HepG2 (cell line): Measurements from ENCODE around the gene THRAP3. TPM values are rescaled to one million over a fixed set of nuclear protein-coding genes. Genes with fewer than 3 reads are reported as not detected.

Experiments
- AGO2 ChIP-seq: fragments of 200-400 bp; formaldehyde crosslinking; optimal IDR thresholded peaks from 2 replicates; pipeline ENCODE3; 2017; ENCODE audit warnings: mild to moderate bottlenecking, low read depth, low read length, moderate library complexity
- ATF1 ChIP-seq: IDR thresholded peaks from 2 replicates; pipeline ENCODE4 v1.6.1; 2016; ENCODE audit warnings: mild to moderate bottlenecking, control low read depth
- CEBPG ChIP-seq: IDR thresholded peaks from 2 replicates; pipeline ENCODE4 v1.6.1; 2016
- CTCF ChIP-seq: sonication (generic); formaldehyde crosslinking; IDR thresholded peaks from 2 replicates; pipeline ENCODE4 v1.5.0; 2020; ENCODE audit warnings: mild to moderate bottlenecking, missing genetic modification reagents, moderate library complexity
- DPF2 ChIP-seq: sonication (generic); formaldehyde crosslinking; IDR thresholded peaks from 2 replicates; pipeline ENCODE4 v1.4.0; 2020; ENCODE audit warnings: mild to moderate bottlenecking, low read depth, missing genetic modification reagents, borderline replicate concordance
- FOXJ3 ChIP-seq: sonication (generic); formaldehyde crosslinking; IDR thresholded peaks from 2 replicates; pipeline ENCODE4 v1.4.0; 2020; ENCODE audit warnings: missing genetic modification reagents, mild to moderate bottlenecking, borderline replicate concordance
- GATAD2A ChIP-seq: IDR thresholded peaks from 2 replicates; pipeline ENCODE4 v1.6.1; 2016
- GFI1 ChIP-seq: sonication (generic); formaldehyde crosslinking; IDR thresholded peaks from 2 replicates; pipeline ENCODE4 v1.5.0; 2020; ENCODE audit warnings: missing genetic modification reagents, mild to moderate bottlenecking, borderline replicate concordance
- IRX3 ChIP-seq: sonication (generic); formaldehyde crosslinking; IDR thresholded peaks from 2 replicates; pipeline ENCODE4 v1.8.1; 2023; ENCODE audit warnings: mild to moderate bottlenecking, low read depth, missing genetic modification reagents, borderline replicate concordance
- NFYC ChIP-seq: IDR thresholded peaks from 2 replicates; pipeline ENCODE4 v1.6.1; 2016; ENCODE audit warnings: missing genetic modification reagents, missing compliant biosample characterization
- NRL ChIP-seq: sonication (generic); formaldehyde crosslinking; IDR thresholded peaks from 2 replicates; pipeline ENCODE4 v1.5.0; 2020; ENCODE audit warnings: missing genetic modification reagents, mild to moderate bottlenecking, moderate library complexity, borderline replicate concordance
- SNAI1 ChIP-seq: sonication (generic); formaldehyde crosslinking; IDR thresholded peaks from 2 replicates; pipeline ENCODE4 v1.5.0; 2020; ENCODE audit warnings: mild to moderate bottlenecking, missing genetic modification reagents, borderline replicate concordance
- TBX2 ChIP-seq: sonication (generic); formaldehyde crosslinking; IDR thresholded peaks from 2 replicates; pipeline ENCODE4 v1.5.0; 2020; ENCODE audit warnings: missing genetic modification reagents, mild to moderate bottlenecking, borderline replicate concordance
- ZNF10 ChIP-seq: sonication (generic); formaldehyde crosslinking; IDR thresholded peaks from 2 replicates; pipeline ENCODE4 v1.4.0; 2020; ENCODE audit warnings: mild to moderate bottlenecking, low read depth, missing genetic modification reagents, borderline replicate concordance
- ZNF235 ChIP-seq: sonication (generic); formaldehyde crosslinking; IDR thresholded peaks from 2 replicates; pipeline ENCODE4 v1.8.1; 2023; ENCODE audit warnings: mild to moderate bottlenecking, missing genetic modification reagents, borderline replicate concordance
- ZNF75D ChIP-seq: sonication (generic); formaldehyde crosslinking; IDR thresholded peaks from 2 replicates; pipeline ENCODE4 v1.8.1; 2023; ENCODE audit warnings: missing genetic modification reagents, mild to moderate bottlenecking, borderline replicate concordance
- ZNF761 ChIP-seq: sonication (generic); formaldehyde crosslinking; conservative IDR thresholded peaks from 2 replicates; pipeline ENCODE4 v1.4.0; 2020; ENCODE audit warnings: mild to moderate bottlenecking, missing genetic modification reagents
- polyA plus RNA-seq, 8 experiments: library from polyadenylated mRNA; depleted of rRNA in 3 of 8; stranded (reverse) in 7 of 8; unstranded in 1 of 8; fragments of >200 nt; fragmentation: Illumina TruSeq in 4 of 8; extraction: Trizol in 4 of 8; gene quantifications; 2 replicates each; pipeline versions ENCODE4 v1.2.1 to v1.2.3, GENCODE V29; 2011 to 2016; ENCODE audit warnings: low read depth in 4 of 8, missing spikeins in 1 of 8, mixed read lengths in 1 of 8; ENCODE audit not compliant: insufficient read depth in 1 of 8
- total RNA-seq, 5 experiments: library from RNA; depleted of rRNA; stranded (reverse); fragments of >200 nt; fragmentation: Illumina TruSeq; extraction: Trizol; gene quantifications; 2 replicates each; pipeline ENCODE4 v1.2.3, GENCODE V29; 2016; ENCODE audit warnings: low read depth in 1 of 5
- TF ChIP-seq, protein P1 (sequence below): sonication (generic); formaldehyde crosslinking; IDR thresholded peaks from 2 replicates; pipeline ENCODE4 v1.5.1; 2020; ENCODE audit warnings: missing genetic modification reagents, mild to moderate bottlenecking, borderline replicate concordance
- TF ChIP-seq, protein P2 (sequence below): sonication (generic); formaldehyde crosslinking; IDR thresholded peaks from 2 replicates; pipeline ENCODE4 v1.5.0; 2020; ENCODE audit warnings: missing genetic modification reagents
- TF ChIP-seq, protein P3 (sequence below): sonication (generic); formaldehyde crosslinking; IDR thresholded peaks from 2 replicates; pipeline ENCODE4 v1.5.0; 2020; ENCODE audit warnings: mild to moderate bottlenecking, missing genetic modification reagents, borderline replicate concordance

Gene THRAP3
- total and polyA plus RNA-seq, 2 of the 13 experiments (the other 11 are each of a cell fraction or from before 2014, with no cell fraction given) = 45.0 to 92.6 TPM

- TF ChIP-seq ZNF10 (CRISPR knock-in tag) (no peak), ZNF75D (CRISPR knock-in tag) (no peak), GATAD2A (CRISPR knock-in tag) (peak; percentile 66), NFYC (CRISPR knock-in tag) (peak; percentile 53; the same call in 1 of the 2 replicates), CEBPG (CRISPR knock-in tag) (peak; percentile 75), ZNF235 (CRISPR knock-in tag) (0 out of 2 replicates have a peak, but pooled peaks have one; percentile 18), CTCF (peak; percentile 27; the same call in 1 of the 2 replicates), FOXJ3 (CRISPR knock-in tag) (no peak), ZNF761 (CRISPR knock-in tag) (no peak), ATF1 (CRISPR knock-in tag) (peak; percentile 95), IRX3 (0 out of 2 replicates have a peak, but pooled peaks have one; percentile 47), TBX2 (CRISPR knock-in tag) (peak; percentile 83), NRL (CRISPR knock-in tag) (peak; percentile 85; the same call in 1 of the 2 replicates), DPF2 (CRISPR knock-in tag) (no peak; the same call in 1 of the 2 replicates), AGO2 (no peak), GFI1 (CRISPR knock-in tag) (0 out of 2 replicates have a peak, but pooled peaks have one; percentile 11), SNAI1 (CRISPR knock-in tag) (no peak)
- TF ChIP-seq, protein P1, sequence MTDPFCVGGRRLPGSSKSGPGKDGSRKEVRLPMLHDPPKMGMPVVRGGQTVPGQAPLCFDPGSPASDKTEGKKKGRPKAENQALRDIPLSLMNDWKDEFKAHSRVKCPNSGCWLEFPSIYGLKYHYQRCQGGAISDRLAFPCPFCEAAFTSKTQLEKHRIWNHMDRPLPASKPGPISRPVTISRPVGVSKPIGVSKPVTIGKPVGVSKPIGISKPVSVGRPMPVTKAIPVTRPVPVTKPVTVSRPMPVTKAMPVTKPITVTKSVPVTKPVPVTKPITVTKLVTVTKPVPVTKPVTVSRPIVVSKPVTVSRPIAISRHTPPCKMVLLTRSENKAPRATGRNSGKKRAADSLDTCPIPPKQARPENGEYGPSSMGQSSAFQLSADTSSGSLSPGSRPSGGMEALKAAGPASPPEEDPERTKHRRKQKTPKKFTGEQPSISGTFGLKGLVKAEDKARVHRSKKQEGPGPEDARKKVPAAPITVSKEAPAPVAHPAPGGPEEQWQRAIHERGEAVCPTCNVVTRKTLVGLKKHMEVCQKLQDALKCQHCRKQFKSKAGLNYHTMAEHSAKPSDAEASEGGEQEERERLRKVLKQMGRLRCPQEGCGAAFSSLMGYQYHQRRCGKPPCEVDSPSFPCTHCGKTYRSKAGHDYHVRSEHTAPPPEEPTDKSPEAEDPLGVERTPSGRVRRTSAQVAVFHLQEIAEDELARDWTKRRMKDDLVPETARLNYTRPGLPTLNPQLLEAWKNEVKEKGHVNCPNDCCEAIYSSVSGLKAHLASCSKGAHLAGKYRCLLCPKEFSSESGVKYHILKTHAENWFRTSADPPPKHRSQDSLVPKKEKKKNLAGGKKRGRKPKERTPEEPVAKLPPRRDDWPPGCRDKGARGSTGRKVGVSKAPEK = 0 out of 2 replicates have a peak, but pooled peaks have one; percentile 5
- TF ChIP-seq, protein P2, sequence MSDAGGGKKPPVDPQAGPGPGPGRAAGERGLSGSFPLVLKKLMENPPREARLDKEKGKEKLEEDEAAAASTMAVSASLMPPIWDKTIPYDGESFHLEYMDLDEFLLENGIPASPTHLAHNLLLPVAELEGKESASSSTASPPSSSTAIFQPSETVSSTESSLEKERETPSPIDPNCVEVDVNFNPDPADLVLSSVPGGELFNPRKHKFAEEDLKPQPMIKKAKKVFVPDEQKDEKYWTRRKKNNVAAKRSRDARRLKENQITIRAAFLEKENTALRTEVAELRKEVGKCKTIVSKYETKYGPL (CRISPR knock-in tag) = no peak
- TF ChIP-seq, protein P3, sequence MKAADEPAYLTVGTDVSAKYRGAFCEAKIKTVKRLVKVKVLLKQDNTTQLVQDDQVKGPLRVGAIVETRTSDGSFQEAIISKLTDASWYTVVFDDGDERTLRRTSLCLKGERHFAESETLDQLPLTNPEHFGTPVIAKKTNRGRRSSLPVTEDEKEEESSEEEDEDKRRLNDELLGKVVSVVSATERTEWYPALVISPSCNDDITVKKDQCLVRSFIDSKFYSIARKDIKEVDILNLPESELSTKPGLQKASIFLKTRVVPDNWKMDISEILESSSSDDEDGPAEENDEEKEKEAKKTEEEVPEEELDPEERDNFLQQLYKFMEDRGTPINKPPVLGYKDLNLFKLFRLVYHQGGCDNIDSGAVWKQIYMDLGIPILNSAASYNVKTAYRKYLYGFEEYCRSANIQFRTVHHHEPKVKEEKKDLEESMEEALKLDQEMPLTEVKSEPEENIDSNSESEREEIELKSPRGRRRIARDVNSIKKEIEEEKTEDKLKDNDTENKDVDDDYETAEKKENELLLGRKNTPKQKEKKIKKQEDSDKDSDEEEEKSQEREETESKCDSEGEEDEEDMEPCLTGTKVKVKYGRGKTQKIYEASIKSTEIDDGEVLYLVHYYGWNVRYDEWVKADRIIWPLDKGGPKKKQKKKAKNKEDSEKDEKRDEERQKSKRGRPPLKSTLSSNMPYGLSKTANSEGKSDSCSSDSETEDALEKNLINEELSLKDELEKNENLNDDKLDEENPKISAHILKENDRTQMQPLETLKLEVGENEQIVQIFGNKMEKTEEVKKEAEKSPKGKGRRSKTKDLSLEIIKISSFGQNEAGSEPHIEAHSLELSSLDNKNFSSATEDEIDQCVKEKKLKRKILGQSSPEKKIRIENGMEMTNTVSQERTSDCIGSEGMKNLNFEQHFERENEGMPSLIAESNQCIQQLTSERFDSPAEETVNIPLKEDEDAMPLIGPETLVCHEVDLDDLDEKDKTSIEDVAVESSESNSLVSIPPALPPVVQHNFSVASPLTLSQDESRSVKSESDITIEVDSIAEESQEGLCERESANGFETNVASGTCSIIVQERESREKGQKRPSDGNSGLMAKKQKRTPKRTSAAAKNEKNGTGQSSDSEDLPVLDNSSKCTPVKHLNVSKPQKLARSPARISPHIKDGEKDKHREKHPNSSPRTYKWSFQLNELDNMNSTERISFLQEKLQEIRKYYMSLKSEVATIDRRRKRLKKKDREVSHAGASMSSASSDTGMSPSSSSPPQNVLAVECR (CRISPR knock-in tag) = peak; percentile 91; the same call in 1 of the 2 replicates
These were observed at the start of gene THRAP3 (continued) for GRCh38 chr1:36223996-36224536.
